GM12878 (cell line): Measurements from ENCODE around the gene RIPOR1. TPM values are rescaled to one million over a fixed set of nuclear protein-coding genes. Genes with fewer than 3 reads are reported as not detected.

ENCODE experiments used
- ATAC-seq: fragments of 200-7000 bp; cut with Tn5 transposase; 3 replicates; pipeline ENCODE4 v1.9.1; 2020; ENCODE audit warnings: mild to moderate bottlenecking, moderate library complexity
- BruUV-seq: library from RNA; stranded (reverse); fragments of 400-500 nt; replicated peaks from 2 replicates; lab custom pipeline; 2021; lab: Mats Ljungman, UMichigan
- CTCF ChIA-PET: fragments of 300-600 bp; sonication (Branson Sonifier 250); formaldehyde crosslinking; extraction: SDS; loops from one replicate; lab custom pipeline; 2021; ENCODE audit warnings: inconsistent platforms; lab: Yijun Ruan, JAX
- POLR2A ChIA-PET: fragments of 350-600 bp; formaldehyde crosslinking; extraction: SDS; loops from one replicate; lab custom pipeline; 2021; ENCODE audit warnings: inconsistent platforms; lab: Charles Lee
- RAD21 ChIA-PET: fragments of 300-600 bp; sonication (Branson Sonifier 250); formaldehyde crosslinking; loops from one replicate; lab custom pipeline; 2023; ENCODE audit warnings: antibody characterized with exemption; ENCODE audit not compliant: unreplicated experiment; lab: Charles Lee
- SMC1A ChIA-PET: fragments of 300-600 bp; sonication (Branson Sonifier 250); formaldehyde crosslinking; loops from one replicate; lab custom pipeline; 2023; ENCODE audit not compliant: unreplicated experiment, uncharacterized antibody; lab: Charles Lee
- DNase-seq: peaks from one replicate; pipeline ENCODE4 v3.0.0-alpha.2; 2011; ENCODE audit warnings: low read depth, low spot score
- FAIRE-seq: peaks from 3 replicates; lab custom pipeline; 2011; peaks lifted over from hg19 to GRCh38; lab: Jason Lieb, UNC
- H2AFZ ChIP-seq: 2 replicates; pipeline ENCODE4 v1.6.0; 2011; ENCODE audit warnings: low read depth, low read length, control low read depth; ENCODE audit not compliant: control insufficient read depth
- H3K27ac ChIP-seq: 2 replicates; pipeline ENCODE4 v1.5.1; 2011; ENCODE audit warnings: control low read depth; ENCODE audit not compliant: control insufficient read depth, insufficient read depth
- H3K27me3 ChIP-seq, 2 experiments: replicated peaks in 1 of 2; 2 replicates each; pipeline versions ENCODE4 v1.6.0 to v1.6.1; 2011; ENCODE audit warnings: low read length in 1 of 2; ENCODE audit not compliant: control insufficient read depth in 2 of 2, insufficient read depth in 2 of 2
- H3K36me3 ChIP-seq, 2 experiments: 2 replicates each; pipeline ENCODE4 v1.5.1; 2011; ENCODE audit warnings: low read length in 1 of 2; ENCODE audit not compliant: control insufficient read depth in 2 of 2, insufficient read depth in 2 of 2
- H3K4me1 ChIP-seq: 2 replicates; pipeline ENCODE4 v1.6.1; 2011; ENCODE audit warnings: mild to moderate bottlenecking, low read length, moderate library complexity, mixed read lengths; ENCODE audit not compliant: control insufficient read depth, insufficient read depth
- H3K4me2 ChIP-seq: 2 replicates; pipeline ENCODE4 v1.6.0; 2011; ENCODE audit warnings: control low read depth; ENCODE audit not compliant: control insufficient read depth, insufficient read depth
- H3K4me3 ChIP-seq: fragments of 200-600 bp; sonication (generic); 2 replicates; pipeline ENCODE4 v1.5.1; 2016
- H3K79me2 ChIP-seq: 2 replicates; pipeline ENCODE4 v1.6.0; 2011; ENCODE audit warnings: low read length; ENCODE audit not compliant: control insufficient read depth, insufficient read depth
- H3K9ac ChIP-seq: 2 replicates; pipeline ENCODE4 v1.8.0; 2011; ENCODE audit warnings: low read length, control low read depth, mixed read lengths; ENCODE audit not compliant: control insufficient read depth, insufficient read depth
- H3K9me3 ChIP-seq: replicated peaks from 3 replicates; pipeline ENCODE4 v1.5.1; 2011; ENCODE audit warnings: mild to moderate bottlenecking, low read length; ENCODE audit not compliant: control insufficient read depth, insufficient read depth
- H4K20me1 ChIP-seq: 2 replicates; pipeline ENCODE4 v1.6.0; 2011; ENCODE audit not compliant: control insufficient read depth, insufficient read depth
- ASH2L ChIP-seq: fragments of 300-600, 200-600 bp; sonication (generic); IDR thresholded peaks from 2 replicates; pipeline ENCODE4 v1.6.1; 2017; ENCODE audit warnings: low read depth, mild to moderate bottlenecking, borderline replicate concordance
- CBFB ChIP-seq: IDR thresholded peaks from 2 replicates; pipeline ENCODE4 v1.6.1; 2016; ENCODE audit warnings: antibody characterized with exemption, low read depth
- CEBPB ChIP-seq, 2 experiments: fragments of 150-350 bp in 1 of 2; IDR thresholded peaks; 2 replicates each; pipeline ENCODE4 v1.6.1; 2012 to 2014; ENCODE audit warnings: low read depth in 2 of 2, low read length in 2 of 2, borderline replicate concordance in 1 of 2, inconsistent platforms in 1 of 2
- CHD2 ChIP-seq: IDR thresholded peaks from 2 replicates; pipeline ENCODE4 v1.6.1; 2011; ENCODE audit warnings: low read depth, low read length, improper control_type of control experiment, borderline replicate concordance
- CREM ChIP-seq: IDR thresholded peaks from 2 replicates; pipeline ENCODE4 v1.6.1; 2014; ENCODE audit warnings: antibody characterized with exemption, low read depth
- DPF2 ChIP-seq: fragments of 450-650 bp; IDR thresholded peaks from 2 replicates; pipeline ENCODE4 v1.6.1; 2017; ENCODE audit warnings: mild to moderate bottlenecking
- EED ChIP-seq: sonication (generic); IDR thresholded peaks from 2 replicates; pipeline ENCODE4 v1.6.1; 2016; ENCODE audit warnings: antibody characterized with exemption, low read depth
- EP300 ChIP-seq, 2 experiments: fragments of 150-350 bp in 1 of 2; IDR thresholded peaks; 2 replicates each; pipeline ENCODE4 v1.6.1; 2011 to 2012; ENCODE audit warnings: low read depth in 2 of 2, low read length in 2 of 2, borderline replicate concordance in 1 of 2, improper control_type of control experiment in 1 of 2, inconsistent platforms in 1 of 2; ENCODE audit not compliant: control insufficient read depth in 1 of 2
- FOXK2 ChIP-seq: fragments of 450-650 bp; IDR thresholded peaks from 2 replicates; pipeline ENCODE4 v1.6.1; 2017; ENCODE audit warnings: mild to moderate bottlenecking, moderate library complexity
- GATAD2B ChIP-seq: fragments of 450-650 bp; conservative IDR thresholded peaks from 2 replicates; pipeline ENCODE4 v1.6.1; 2017; ENCODE audit warnings: low read depth, mild to moderate bottlenecking, moderate library complexity
- HDGF ChIP-seq: fragments of 450-650 bp; IDR thresholded peaks from 2 replicates; pipeline ENCODE4 v1.6.1; 2016; ENCODE audit warnings: antibody characterized with exemption
- IKZF1 ChIP-seq: fragments of 450-650 bp; conservative IDR thresholded peaks from 2 replicates; pipeline ENCODE4 v1.6.1; 2017; ENCODE audit warnings: antibody characterized with exemption, mild to moderate bottlenecking
- IKZF2 ChIP-seq, 2 experiments: fragments of 450-650 bp; IDR thresholded peaks; 2 replicates each; pipeline ENCODE4 v1.6.1; 2017; ENCODE audit warnings: mild to moderate bottlenecking in 2 of 2, moderate library complexity in 2 of 2
- IRF4 ChIP-seq: IDR thresholded peaks from 2 replicates; pipeline ENCODE4 v1.6.1; 2011; ENCODE audit warnings: low read depth, low read length
- KAT2A ChIP-seq: conservative IDR thresholded peaks from 2 replicates; pipeline ENCODE4 v1.6.1; 2011; ENCODE audit warnings: low read depth, low read length; ENCODE audit not compliant: control insufficient read depth
- LARP7 ChIP-seq: fragments of 450-650 bp; IDR thresholded peaks from 2 replicates; pipeline ENCODE4 v1.6.1; 2017; ENCODE audit warnings: mild to moderate bottlenecking
- MEF2B ChIP-seq: fragments of 450-650 bp; IDR thresholded peaks from 2 replicates; pipeline ENCODE4 v1.6.1; 2018; ENCODE audit warnings: mild to moderate bottlenecking, moderate library complexity; ENCODE audit not compliant: partially characterized antibody, poor library complexity, severe bottlenecking
- MTA2 ChIP-seq: fragments of 450-650 bp; IDR thresholded peaks from 2 replicates; pipeline ENCODE4 v1.6.1; 2016; ENCODE audit warnings: low read depth, mild to moderate bottlenecking, moderate library complexity
- PAX5 ChIP-seq: IDR thresholded peaks from 2 replicates; pipeline ENCODE4 v1.6.1; 2011; ENCODE audit warnings: low read depth, low read length, borderline replicate concordance
- POU2F2 ChIP-seq: IDR thresholded peaks from 3 replicates; pipeline ENCODE4 v1.6.1; 2011; ENCODE audit warnings: low read depth, mild to moderate bottlenecking, low read length, borderline replicate concordance
- SUPT20H ChIP-seq: IDR thresholded peaks from 2 replicates; pipeline ENCODE4 v1.6.1; 2011; ENCODE audit warnings: low read depth, mild to moderate bottlenecking, low read length, moderate library complexity, borderline replicate concordance; ENCODE audit not compliant: control insufficient read depth
- TCF7 ChIP-seq: IDR thresholded peaks from 2 replicates; pipeline ENCODE4 v1.6.1; 2014; ENCODE audit warnings: antibody characterized with exemption, borderline replicate concordance
- YBX1 ChIP-seq: fragments of 450-650 bp; IDR thresholded peaks from 2 replicates; pipeline ENCODE4 v1.6.1; 2016; ENCODE audit warnings: antibody characterized with exemption
- ZSCAN29 ChIP-seq: fragments of 450-650 bp; IDR thresholded peaks from 2 replicates; pipeline ENCODE4 v1.6.1; 2017; ENCODE audit warnings: mild to moderate bottlenecking, moderate library complexity
- WGBS: methylation state at CpG from one replicate; pipeline ENCODE4 v1.1.6; 2016; ENCODE audit warnings: low lambda C conversion rate; ENCODE audit not compliant: insufficient replicate concordance, insufficient coverage; ENCODE audit errors: missing lambda C conversion rate; 5-methylcytosine and 5-hydroxymethylcytosine counted together
- in situ Hi-C: fragments of 300-500 bp; cut with MboI; formaldehyde crosslinking; loops from 9 replicates; pipeline ENCODE4 v1.14.3; 2018; ENCODE audit warnings: mixed read lengths
- intact Hi-C: fragments of 100-400 bp; cut with micrococcal nuclease; formaldehyde crosslinking; loops from one replicate; pipeline ENCODE4 v1.14.2; 2022; ENCODE audit not compliant: unreplicated experiment
- polyA plus RNA-seq, 11 experiments: library from polyadenylated mRNA; depleted of rRNA in 4 of 11; unstranded in 6 of 11; stranded (reverse) in 5 of 11; fragments of >200 nt; fragmentation: Nextera tagmentation in 4 of 11; fragmentation: Illumina TruSeq in 1 of 11; extraction: Ambion mirVana in 4 of 11; extraction: Trizol in 1 of 11; gene quantifications; 1 replicate in 1 of 11; 2 replicates in 10 of 11; pipeline versions ENCODE4 v1.2.1 to v1.2.3, GENCODE V29; 2011 to 2016; ENCODE audit warnings: inconsistent platforms in 2 of 11, missing spikeins in 2 of 11, low read depth in 1 of 11
- total RNA-seq, 4 experiments: library from RNA; depleted of rRNA in 3 of 4; stranded (reverse); fragments of >200 nt in 3 of 4; fragmentation: Illumina TruSeq in 1 of 4; extraction: Trizol in 1 of 4; gene quantifications; 2 replicates each; pipeline versions ENCODE4 v1.2.1 to v1.2.3, GENCODE V29; 2013 to 2021
- TF ChIP-seq, protein P1 (sequence below): fragments of 450-650 bp; IDR thresholded peaks from 2 replicates; pipeline ENCODE4 v1.6.1; 2017; ENCODE audit warnings: borderline replicate concordance

RIPOR1 gene
- total and polyA plus RNA-seq, 10 of the 15 experiments (the other 5 are each of a cell fraction or from before 2014, with no cell fraction given), result 0.13 to 28.5 (median 7.0) TPM

GRCh38 chr16:67517661-67518423 is 10.8 kb upstream of the RIPOR1 start:
- POLR2A ChIA-PET, result interaction anchor here (0.8 to 5.9 kb wide), 4 partner anchors 25 to 417 kb away, joined by 3 to 42 read pairs (median 8); partner anchors contain the start of gene ATP6V0D1
- no TSS peak for BruUV-seq
- 2% methylated on average over 11 of the region's 11 CpGs for WGBS
- TF ChIP-seq GATAD2B (no peak; the same call in 1 of the 2 replicates), ASH2L (peak; percentile 85; the same call in 1 of the 2 replicates), FOXK2 (no peak), EP300 (IDR thresholded peaks at IDR 0.05; ENCODE audit: borderline replicate concordance in 1 of 2, control insufficient read depth in 1 of 2, low read depth in 2 of 2, low read length in 2 of 2) (no peak), DPF2 (peak; percentile 81), HDGF (peak; percentile 82; the same call in 1 of the 2 replicates), ZSCAN29 (no peak), IRF4 (0 out of 2 replicates have a peak, but pooled peaks have one; percentile 35), MTA2 (peak; percentile 51; the same call in 1 of the 2 replicates), YBX1 (no peak), SUPT20H (no peak), CEBPB (IDR thresholded peaks at IDR 0.05; ENCODE audit: borderline replicate concordance in 1 of 2, low read depth in 2 of 2, low read length in 2 of 2) (no peak), TCF7 (no peak), IKZF1 (peak; percentile 83), EED (peak; percentile 71; the same call in 1 of the 2 replicates), LARP7 (no peak), PAX5 (peak; percentile 75; the same call in 1 of the 2 replicates), CREM (peak; percentile 20; the same call in 1 of the 2 replicates), CBFB (no peak), CHD2 (peak; percentile 43; the same call in 1 of the 2 replicates), POU2F2 (no peak), IKZF2 (IDR thresholded peaks at IDR 0.05) (peak; percentile 66 to 82), MEF2B (peak; percentile 66), KAT2A (no peak)
- TF ChIP-seq, protein P1, sequence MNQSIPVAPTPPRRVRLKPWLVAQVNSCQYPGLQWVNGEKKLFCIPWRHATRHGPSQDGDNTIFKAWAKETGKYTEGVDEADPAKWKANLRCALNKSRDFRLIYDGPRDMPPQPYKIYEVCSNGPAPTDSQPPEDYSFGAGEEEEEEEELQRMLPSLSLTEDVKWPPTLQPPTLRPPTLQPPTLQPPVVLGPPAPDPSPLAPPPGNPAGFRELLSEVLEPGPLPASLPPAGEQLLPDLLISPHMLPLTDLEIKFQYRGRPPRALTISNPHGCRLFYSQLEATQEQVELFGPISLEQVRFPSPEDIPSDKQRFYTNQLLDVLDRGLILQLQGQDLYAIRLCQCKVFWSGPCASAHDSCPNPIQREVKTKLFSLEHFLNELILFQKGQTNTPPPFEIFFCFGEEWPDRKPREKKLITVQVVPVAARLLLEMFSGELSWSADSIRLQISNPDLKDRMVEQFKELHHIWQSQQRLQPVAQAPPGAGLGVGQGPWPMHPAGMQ, result no peak

More at GRCh38 chr16:67517661-67518423, 10.8 kb upstream of the RIPOR1 start:
- Histone ChIP-seq H3K9ac (peak overlapping the region; percentile 62), H3K9me3 (no peaks in the 10 kb centered on the region), H4K20me1 (no peaks in the 10 kb centered on the region), H3K36me3 (no peaks in the 10 kb centered on the region), H3K27me3 (no peaks in the 10 kb centered on the region), H3K4me1 (peaks cover 50% of the 10 kb centered on the region), H2AFZ (peak overlapping the region; percentile 52), H3K4me3 (peak overlapping the region; percentile 50; the same call in 1 of the 2 replicates), H3K4me2 (peak overlapping the region; percentile 92), H3K27ac (peak overlapping the region; percentile 85), H3K79me2 (peaks cover 4% of the 10 kb centered on the region)
- peak; percentile 69 for DNase-seq
- ChIA-PET RAD21 (interaction anchor here (1.0 to 8.8 kb wide), 11 partner anchors 11 to 418 kb away, joined by 3 to 172 read pairs (median 6); partner anchors contain the start of genes ATP6V0D1, CARMIL2, CTCF and RIPOR1), SMC1A (interaction anchor here (0.6 to 5.7 kb wide), 16 partner anchors 9 to 424 kb away, joined by 3 to 92 read pairs (median 4); partner anchors contain the start of genes AGRP, ATP6V0D1 and RIPOR1), CTCF (interaction anchor here (0.6 to 14.1 kb wide), 12 partner anchors 12 to 297 kb away, joined by 3 to 453 read pairs (median 8); partner anchors contain the start of genes AGRP, ATP6V0D1, C16orf86 and CARMIL2)
- no peak for FAIRE-seq
- in situ Hi-C loops, result loop anchor here (5.0 kb wide), 1 partner anchor 36 kb away; the partner anchor contains the start of genes AGRP and ATP6V0D1
- intact Hi-C loops, result no loop called here
- ATAC-seq, result peak; percentile 67
